ENCODE data around the gene MAF.

GRCh38 chr16:79601931-79602627 lies 1.5 kb upstream of the MAF start:
- no peak for TF ChIP-seq POLR2A (IDR thresholded peaks at IDR 0.05; ENCODE audit: low read length)
- TF ChIP-seq GATA1 (IDR thresholded peaks at IDR 0.05; ENCODE audit: low read depth, low read length), result no peak
